ENCODE results near the gene GBP5.

- TF ChIP-seq CTCF (IDR thresholded peaks at IDR 0.05; ENCODE audit: low read depth, low read length, missing input control) = no peak
- TF ChIP-seq JUND (IDR thresholded peaks at IDR 0.05) = no peak
- TF ChIP-seq SP1 (IDR thresholded peaks at IDR 0.05) = no peak
- TF ChIP-seq, protein P1, sequence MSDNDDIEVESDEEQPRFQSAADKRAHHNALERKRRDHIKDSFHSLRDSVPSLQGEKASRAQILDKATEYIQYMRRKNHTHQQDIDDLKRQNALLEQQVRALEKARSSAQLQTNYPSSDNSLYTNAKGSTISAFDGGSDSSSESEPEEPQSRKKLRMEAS (IDR thresholded peaks at IDR 0.05) = no peak
- TF ChIP-seq, protein P2, sequence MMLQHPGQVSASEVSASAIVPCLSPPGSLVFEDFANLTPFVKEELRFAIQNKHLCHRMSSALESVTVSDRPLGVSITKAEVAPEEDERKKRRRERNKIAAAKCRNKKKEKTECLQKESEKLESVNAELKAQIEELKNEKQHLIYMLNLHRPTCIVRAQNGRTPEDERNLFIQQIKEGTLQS (IDR thresholded peaks at IDR 0.05) = no peak
- no peak for TF ChIP-seq EGR1 (IDR thresholded peaks at IDR 0.05; ENCODE audit: low read depth in 2 of 2)
- no peak for TF ChIP-seq GABPA (IDR thresholded peaks at IDR 0.05 in 1 of 2, conservative IDR thresholded peaks at IDR 0.05 in 1 of 2)
- no peak for TF ChIP-seq NR2F2 (IDR thresholded peaks at IDR 0.05)
- TF ChIP-seq, protein P3, sequence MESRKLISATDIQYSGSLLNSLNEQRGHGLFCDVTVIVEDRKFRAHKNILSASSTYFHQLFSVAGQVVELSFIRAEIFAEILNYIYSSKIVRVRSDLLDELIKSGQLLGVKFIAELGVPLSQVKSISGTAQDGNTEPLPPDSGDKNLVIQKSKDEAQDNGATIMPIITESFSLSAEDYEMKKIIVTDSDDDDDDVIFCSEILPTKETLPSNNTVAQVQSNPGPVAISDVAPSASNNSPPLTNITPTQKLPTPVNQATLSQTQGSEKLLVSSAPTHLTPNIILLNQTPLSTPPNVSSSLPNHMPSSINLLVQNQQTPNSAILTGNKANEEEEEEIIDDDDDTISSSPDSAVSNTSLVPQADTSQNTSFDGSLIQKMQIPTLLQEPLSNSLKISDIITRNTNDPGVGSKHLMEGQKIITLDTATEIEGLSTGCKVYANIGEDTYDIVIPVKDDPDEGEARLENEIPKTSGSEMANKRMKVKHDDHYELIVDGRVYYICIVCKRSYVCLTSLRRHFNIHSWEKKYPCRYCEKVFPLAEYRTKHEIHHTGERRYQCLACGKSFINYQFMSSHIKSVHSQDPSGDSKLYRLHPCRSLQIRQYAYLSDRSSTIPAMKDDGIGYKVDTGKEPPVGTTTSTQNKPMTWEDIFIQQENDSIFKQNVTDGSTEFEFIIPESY (IDR thresholded peaks at IDR 0.05) = no peak
- no peak for TF ChIP-seq RAD21 (IDR thresholded peaks at IDR 0.05)
- TF ChIP-seq, protein P4, sequence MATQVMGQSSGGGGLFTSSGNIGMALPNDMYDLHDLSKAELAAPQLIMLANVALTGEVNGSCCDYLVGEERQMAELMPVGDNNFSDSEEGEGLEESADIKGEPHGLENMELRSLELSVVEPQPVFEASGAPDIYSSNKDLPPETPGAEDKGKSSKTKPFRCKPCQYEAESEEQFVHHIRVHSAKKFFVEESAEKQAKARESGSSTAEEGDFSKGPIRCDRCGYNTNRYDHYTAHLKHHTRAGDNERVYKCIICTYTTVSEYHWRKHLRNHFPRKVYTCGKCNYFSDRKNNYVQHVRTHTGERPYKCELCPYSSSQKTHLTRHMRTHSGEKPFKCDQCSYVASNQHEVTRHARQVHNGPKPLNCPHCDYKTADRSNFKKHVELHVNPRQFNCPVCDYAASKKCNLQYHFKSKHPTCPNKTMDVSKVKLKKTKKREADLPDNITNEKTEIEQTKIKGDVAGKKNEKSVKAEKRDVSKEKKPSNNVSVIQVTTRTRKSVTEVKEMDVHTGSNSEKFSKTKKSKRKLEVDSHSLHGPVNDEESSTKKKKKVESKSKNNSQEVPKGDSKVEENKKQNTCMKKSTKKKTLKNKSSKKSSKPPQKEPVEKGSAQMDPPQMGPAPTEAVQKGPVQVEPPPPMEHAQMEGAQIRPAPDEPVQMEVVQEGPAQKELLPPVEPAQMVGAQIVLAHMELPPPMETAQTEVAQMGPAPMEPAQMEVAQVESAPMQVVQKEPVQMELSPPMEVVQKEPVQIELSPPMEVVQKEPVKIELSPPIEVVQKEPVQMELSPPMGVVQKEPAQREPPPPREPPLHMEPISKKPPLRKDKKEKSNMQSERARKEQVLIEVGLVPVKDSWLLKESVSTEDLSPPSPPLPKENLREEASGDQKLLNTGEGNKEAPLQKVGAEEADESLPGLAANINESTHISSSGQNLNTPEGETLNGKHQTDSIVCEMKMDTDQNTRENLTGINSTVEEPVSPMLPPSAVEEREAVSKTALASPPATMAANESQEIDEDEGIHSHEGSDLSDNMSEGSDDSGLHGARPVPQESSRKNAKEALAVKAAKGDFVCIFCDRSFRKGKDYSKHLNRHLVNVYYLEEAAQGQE (IDR thresholded peaks at IDR 0.05) = no peak
Measured at GRCh38 chr1:89306273-89306672, 33.6 kb upstream of the GBP5 start.
